Skeletal muscle satellite cell (primary cell): Measurements from ENCODE around the gene DOC2A.
A peak's percentile ranks its signal among the peaks of the same experiment; 100 is the strongest.

ENCODE experiments used
- H3K27me3 ChIP-seq: 2 replicates; pipeline ENCODE4 v1.7.0; 2013; ENCODE audit warnings: low read length; ENCODE audit not compliant: control insufficient read depth, insufficient read depth
- H3K36me3 ChIP-seq: 2 replicates; pipeline ENCODE4 v1.7.0; 2013; ENCODE audit warnings: mild to moderate bottlenecking, control low read depth, low read length; ENCODE audit not compliant: insufficient read depth
- H3K4me1 ChIP-seq: 2 replicates; pipeline ENCODE4 v1.7.0; 2013; ENCODE audit warnings: low read length; ENCODE audit not compliant: control insufficient read depth, insufficient read depth
- H3K4me2 ChIP-seq: 2 replicates; pipeline ENCODE4 v1.7.0; 2013; ENCODE audit warnings: mild to moderate bottlenecking, low read length
- H3K4me3 ChIP-seq: 2 replicates; pipeline ENCODE4 v1.7.0; 2013; ENCODE audit warnings: low read length
- H3K9ac ChIP-seq: 2 replicates; pipeline ENCODE4 v1.7.0; 2013; ENCODE audit warnings: mild to moderate bottlenecking, low read depth, low read length, moderate library complexity
- H3K9me3 ChIP-seq: replicated peaks from 2 replicates; pipeline ENCODE4 v1.7.0; 2013; ENCODE audit warnings: mild to moderate bottlenecking, control low read depth, low read length

DOC2A gene

DNA sequence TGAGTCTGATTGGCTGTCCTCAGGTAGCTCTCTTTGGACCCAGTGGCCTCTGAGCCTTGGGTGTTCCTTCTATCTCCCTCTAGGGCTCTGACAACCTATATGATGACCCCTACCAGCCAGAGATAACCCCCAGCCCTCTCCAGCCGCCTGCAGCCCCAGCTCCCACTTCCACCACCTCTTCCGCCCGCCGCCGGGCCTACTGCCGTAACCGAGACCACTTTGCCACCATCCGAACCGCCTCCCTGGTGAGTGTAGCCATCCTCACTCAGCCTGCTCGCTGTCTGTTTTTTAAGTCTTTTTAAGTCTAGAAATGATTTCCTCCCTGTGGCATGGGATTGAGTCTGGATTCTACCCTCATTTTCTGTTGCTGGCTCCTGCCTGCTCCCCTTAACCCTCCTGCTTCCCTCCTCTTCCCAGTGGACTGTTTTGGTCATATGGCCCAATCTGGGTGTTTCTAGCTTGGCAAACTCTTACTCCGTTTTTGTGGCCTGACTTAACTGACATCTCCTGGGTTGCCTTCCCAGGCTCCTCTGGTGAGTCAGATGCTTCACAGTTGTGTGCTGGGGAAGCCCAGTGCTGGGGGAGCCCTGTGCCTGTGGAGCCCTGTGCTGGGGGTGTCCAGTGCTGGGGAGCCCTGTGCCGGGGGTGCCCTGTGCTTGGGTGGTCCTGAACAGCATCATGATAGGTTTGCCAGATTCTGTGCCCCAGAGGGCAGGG, 27.2 kb downstream of the DOC2A start:
- H3K9ac ChIP-seq = no peak overlapping the region
- H3K4me3 ChIP-seq = no peak overlapping the region
- no peaks in the 10 kb centered on the region for H3K9me3 ChIP-seq
- peaks cover 100% of the 10 kb centered on the region for H3K36me3 ChIP-seq
- no peaks in the 10 kb centered on the region for H3K27me3 ChIP-seq
- no peaks in the 10 kb centered on the region for H3K4me1 ChIP-seq
- H3K4me2 ChIP-seq = no peak overlapping the region

DNA sequence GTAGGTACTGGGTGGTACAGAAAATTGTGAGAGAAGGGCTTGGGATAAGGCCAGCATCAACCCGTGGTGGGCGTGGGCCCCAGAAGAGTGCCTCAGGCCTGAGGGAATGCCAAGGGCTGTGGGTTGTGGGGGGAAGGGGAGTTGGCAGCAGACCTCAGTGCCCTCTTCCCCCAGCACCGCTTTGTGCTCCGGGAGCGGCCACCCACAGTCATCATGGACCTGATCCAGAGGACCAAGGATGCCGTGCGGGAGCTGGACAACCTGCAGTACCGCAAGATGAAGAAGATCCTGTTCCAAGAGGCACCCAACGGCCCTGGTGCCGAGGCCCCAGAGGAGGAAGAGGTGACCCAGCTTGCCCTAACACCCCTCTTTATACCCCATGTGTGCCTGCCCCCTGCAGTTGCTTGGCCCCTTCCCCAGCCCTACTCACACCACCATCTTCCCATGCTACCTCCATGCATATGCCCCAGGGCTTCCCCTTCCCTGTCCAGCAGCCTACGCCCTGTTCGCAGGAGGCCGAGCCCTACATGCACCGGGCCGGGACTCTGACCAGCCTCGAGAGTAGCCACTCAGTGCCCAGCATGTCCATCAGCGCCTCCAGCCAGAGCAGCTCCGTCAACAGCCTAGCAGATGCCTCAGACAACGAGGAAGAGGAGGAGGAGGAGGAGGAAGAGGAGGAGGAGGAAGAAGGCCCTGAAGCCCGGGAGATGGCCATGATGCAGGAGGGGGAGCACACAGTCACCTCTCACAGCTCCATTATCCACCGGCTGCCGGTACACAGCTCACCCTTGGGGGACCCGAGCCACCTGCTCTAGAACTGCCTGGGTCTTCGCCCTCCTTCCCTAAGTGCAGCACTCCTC, 28.0 kb downstream of the DOC2A start:
- Histone ChIP-seq H3K36me3 (peaks cover 100% of the 10 kb centered on the region), H3K4me2 (no peak overlapping the region), H3K9ac (no peak overlapping the region), H3K4me3 (no peak overlapping the region), H3K27me3 (no peaks in the 10 kb centered on the region), H3K9me3 (no peaks in the 10 kb centered on the region), H3K4me1 (no peaks in the 10 kb centered on the region)

DNA sequence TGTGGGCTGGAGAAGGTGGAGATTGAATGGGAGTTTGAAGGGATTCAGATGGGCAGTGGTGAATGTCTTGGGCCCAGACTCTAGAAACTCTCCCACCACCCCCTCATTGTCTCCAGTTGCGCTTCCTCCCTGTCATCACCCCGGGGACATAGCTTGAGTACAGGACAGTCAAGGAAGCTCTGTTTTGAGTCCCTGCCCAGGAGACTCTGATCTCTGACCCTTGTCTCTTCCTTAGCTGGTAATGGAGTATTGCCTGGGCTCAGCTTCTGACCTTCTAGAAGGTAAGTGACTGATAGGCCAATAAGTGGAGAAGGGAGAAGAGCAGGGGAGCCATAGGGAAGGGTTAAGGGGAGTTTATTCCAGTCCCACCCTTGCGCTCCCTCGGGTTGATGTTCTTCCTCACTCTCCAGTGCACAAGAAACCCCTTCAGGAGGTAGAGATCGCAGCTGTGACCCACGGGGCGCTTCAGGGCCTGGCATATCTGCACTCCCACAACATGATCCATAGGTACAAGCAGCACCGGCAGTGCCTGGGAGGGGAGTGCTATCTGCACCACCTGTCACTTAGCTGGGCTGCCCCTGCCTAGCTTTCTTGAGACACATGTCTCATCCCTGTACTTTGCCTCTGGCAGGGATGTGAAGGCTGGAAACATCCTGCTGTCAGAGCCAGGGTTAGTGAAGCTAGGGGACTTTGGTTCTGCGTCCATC, 32.1 kb downstream of the DOC2A start:
- Histone ChIP-seq H3K36me3 (peaks cover 63% of the 10 kb centered on the region), H3K9me3 (no peaks in the 10 kb centered on the region), H3K9ac (no peak overlapping the region), H3K4me3 (no peak overlapping the region), H3K4me2 (no peak overlapping the region), H3K27me3 (no peaks in the 10 kb centered on the region), H3K4me1 (peaks cover 27% of the 10 kb centered on the region)

DNA sequence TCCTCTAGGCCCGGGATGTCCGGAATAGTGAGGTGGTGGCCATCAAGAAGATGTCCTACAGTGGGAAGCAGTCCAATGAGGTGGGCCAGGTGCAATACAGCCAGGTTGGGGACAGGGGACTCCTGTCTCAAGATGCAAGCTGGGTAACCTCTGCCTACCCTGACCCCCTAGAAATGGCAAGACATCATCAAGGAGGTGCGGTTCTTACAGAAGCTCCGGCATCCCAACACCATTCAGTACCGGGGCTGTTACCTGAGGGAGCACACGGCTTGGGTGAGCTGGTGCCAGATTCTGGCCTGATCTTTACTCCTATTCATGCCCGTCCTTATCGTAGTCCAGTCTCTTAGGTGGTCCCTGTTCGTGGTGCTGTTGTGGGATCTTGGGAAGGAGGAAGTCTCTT, 32.7 kb downstream of the DOC2A start:
- Histone ChIP-seq H3K9me3 (no peaks in the 10 kb centered on the region), H3K9ac (no peak overlapping the region)

DNA sequence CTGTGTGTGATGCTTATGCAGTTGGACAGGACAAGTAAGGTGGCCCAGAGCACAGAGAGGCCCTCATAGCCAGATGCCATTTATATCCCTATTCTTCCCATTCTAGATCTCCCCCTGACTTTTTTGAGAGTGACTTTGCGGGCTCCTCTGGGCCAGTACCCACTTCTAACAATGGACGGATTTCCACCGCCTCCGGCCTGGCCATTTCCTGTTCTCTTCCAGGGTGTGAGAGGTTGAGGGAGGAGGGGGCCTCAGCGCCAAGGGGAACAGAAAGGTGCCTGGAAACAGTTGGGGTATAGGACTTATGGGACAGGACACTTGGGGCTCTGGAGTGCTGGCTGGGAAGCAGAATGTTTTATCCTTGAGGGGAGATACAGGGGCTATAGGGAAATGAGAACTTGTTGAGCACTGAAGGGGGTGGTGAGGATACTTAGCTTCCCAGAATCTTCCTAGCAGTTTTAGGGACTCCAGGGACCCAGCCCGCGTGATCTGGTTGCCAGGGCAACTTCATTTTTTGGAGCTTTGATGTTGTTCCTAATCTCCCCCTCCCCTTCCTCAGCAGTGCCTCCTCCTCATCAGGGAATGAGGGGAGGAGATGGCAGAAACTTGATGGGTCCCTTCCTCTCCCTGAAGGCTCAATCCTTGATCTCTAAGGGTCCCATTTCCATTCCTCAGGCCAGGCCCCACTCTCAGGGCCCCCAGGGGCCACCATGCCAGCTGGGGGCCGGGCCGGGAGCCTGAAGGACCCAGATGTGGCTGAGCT, 33.6 kb downstream of the DOC2A start:
- peaks cover 58% of the 10 kb centered on the region for H3K36me3 ChIP-seq
- H3K9me3 ChIP-seq = no peaks in the 10 kb centered on the region
- no peak overlapping the region for H3K9ac ChIP-seq
- peak overlapping the region; percentile 89 for H3K4me3 ChIP-seq
- H3K4me2 ChIP-seq = peak overlapping the region; percentile 88
- H3K27me3 ChIP-seq = no peaks in the 10 kb centered on the region
- peaks cover 31% of the 10 kb centered on the region for H3K4me1 ChIP-seq

More for the DNA sequence above, 32.7 kb downstream of the DOC2A start:
- Histone ChIP-seq H3K4me3 (no peak overlapping the region), H3K27me3 (no peaks in the 10 kb centered on the region), H3K4me2 (no peak overlapping the region), H3K4me1 (peaks cover 30% of the 10 kb centered on the region), H3K36me3 (peaks cover 58% of the 10 kb centered on the region)

DNA sequence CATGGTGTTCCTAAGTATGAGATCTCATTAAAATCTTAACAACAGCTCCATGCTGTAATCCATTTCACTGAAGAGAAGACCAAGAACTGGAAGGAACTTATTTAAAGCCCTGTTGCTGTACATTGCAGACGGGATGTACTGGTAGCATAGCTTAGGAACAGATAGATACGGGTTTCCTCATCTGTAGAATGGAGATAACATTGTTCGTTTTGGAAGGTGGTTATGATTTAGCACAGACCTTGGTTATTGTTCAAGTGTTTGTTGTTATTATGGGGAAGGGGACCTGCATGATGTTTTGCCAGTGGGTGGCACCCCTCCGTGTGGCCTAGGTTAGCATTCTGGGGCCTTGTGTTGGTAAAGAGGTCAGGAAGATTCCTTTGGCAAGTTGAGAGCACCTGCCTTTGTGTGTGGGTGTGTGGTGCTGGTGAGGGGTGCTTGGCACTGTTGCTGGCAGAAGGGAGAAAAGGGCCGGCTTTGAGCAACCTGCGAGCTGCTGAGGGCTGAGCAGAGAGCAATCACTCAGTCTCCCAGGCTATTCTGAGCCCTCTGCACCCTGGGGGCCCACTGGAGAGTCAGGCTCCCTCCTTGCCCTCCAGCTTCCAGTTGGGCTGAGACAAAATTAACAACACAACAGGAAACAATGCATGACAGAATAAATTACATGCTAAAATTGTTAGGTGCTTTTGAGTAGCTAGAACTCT, 34.9 kb downstream of the DOC2A start:
- peak overlapping the region; percentile 88 for H3K4me2 ChIP-seq
- no peaks in the 10 kb centered on the region for H3K27me3 ChIP-seq
- no peaks in the 10 kb centered on the region for H3K9me3 ChIP-seq
- peak overlapping the region; percentile 89 for H3K4me3 ChIP-seq
- peaks cover 31% of the 10 kb centered on the region for H3K4me1 ChIP-seq
- peaks cover 49% of the 10 kb centered on the region for H3K36me3 ChIP-seq
- H3K9ac ChIP-seq = peak overlapping the region; percentile 95

DNA sequence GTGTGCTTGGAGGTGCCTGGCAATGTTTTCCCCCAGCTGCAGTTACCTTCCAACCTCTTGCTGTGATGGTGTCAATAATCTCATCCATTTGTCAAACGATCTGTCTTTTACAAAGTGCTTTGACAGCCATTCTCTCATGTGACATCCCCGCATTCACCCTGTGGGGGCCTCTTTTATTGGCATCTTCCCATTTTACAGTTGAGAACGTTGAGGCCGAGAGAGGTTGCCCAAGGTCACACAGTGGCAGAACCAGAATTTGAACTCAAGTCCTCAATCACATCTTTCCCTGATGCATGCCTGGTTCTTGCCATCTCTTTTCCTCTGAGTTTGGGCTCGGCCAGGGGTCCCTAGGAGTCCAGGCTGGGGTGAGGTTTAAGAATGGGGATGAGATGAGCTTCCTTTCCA, 35.7 kb downstream of the DOC2A start:
- peak overlapping the region; percentile 89 for H3K4me3 ChIP-seq
- no peaks in the 10 kb centered on the region for H3K27me3 ChIP-seq

DNA sequence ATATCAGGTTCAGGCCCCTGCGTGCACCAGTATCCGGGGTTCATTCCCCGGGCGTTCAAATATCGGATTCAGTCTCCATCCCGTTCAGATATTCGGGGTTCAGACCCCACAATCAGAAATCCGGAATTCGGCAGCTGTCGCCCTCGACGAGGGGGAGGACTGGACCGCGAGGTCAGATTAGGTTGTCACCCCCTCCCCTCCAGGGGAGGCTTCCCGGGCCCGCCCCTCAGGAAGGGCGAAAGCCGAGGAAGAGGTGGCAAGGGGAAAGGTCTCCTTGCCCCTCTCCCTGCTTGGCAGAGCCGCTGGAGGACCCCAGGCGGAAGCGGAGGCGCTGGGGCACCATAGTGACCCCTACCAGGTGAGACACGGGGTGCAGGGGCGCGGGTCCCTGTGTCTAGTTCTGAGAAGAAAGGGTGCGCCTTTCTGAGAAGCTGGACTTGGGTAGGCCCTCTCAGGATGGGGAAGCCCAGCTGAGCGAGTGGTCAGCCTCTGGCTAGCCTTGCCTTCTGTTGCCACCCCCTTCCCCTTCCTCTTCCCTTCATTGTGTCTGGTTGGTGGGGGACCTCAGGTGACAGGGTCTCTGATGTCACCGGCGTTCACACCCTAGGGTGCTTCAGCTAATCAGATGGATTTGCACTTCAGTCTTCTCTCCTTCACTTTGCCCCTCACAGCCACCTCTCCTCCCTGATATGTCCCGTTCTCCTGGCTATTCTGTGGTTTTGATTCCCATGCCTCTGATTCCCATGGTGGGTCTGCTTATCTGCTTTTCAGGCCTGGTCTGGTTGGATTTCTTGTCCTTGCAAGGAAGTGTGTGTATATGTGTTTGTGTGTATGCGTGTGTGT, 36.3 kb downstream of the DOC2A start:
- Histone ChIP-seq H3K36me3 (peaks cover 37% of the 10 kb centered on the region), H3K9ac (peak overlapping the region; percentile 95), H3K27me3 (no peaks in the 10 kb centered on the region), H3K4me2 (peak overlapping the region; percentile 88), H3K4me1 (peaks cover 31% of the 10 kb centered on the region), H3K9me3 (no peaks in the 10 kb centered on the region), H3K4me3 (peak overlapping the region; percentile 89)

More for the DNA sequence above, 35.7 kb downstream of the DOC2A start:
- H3K9me3 ChIP-seq = no peaks in the 10 kb centered on the region
- peak overlapping the region; percentile 95 for H3K9ac ChIP-seq
- H3K4me1 ChIP-seq = peaks cover 31% of the 10 kb centered on the region
- H3K36me3 ChIP-seq = peaks cover 41% of the 10 kb centered on the region
- peak overlapping the region; percentile 88 for H3K4me2 ChIP-seq

DNA sequence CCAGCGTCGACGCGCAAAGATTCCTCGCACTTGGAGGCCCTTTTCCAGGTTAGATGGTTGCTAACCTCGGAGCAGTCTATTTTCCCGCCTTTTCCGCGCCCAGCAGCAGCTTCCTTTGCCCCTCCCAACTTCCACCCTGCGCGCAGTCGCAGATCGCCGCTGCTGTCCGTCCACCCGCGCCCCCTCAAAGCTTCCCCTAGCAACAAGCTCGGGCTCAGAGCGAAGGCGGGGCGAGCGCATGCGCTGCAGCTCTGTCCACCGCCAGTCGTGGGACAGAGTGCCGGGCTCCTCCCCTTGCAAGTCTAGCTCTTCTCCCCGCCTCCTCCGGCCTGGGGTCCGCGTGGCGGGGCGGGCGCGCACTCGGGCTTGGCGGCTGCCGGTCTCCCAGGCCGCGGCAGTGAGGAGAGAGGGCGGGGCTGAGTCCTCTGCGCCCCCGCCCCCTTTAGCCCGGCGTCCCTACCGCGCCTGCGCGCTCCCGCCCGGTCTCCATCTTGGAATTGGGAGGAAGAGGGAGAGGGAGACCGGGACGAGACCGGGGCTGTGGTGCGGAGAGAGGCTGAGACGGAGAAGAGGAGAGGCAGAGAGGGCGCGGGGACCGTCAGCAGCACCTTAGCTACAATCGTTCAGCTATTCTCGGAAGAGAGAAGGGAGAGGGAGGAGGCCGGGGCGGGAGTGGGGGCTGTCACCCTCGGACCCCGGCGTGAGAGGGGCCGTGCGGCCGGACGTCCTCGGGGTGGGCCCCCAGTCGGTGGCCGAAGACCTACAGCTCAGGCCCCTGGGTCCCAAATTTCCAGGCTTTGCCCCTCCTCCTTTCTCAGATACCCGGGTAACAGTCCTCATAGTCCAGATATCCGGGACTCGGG, 37.2 kb downstream of the DOC2A start, which contains the start of gene TAOK2:
Gene TAOK2, plus strand, starts transcription at position 485 of the 863 bp plus-strand sequence. CDS start 3,905 bp downstream, outside the sequence.
- H3K9me3 ChIP-seq = no peaks in the 10 kb centered on the region
- H3K9ac ChIP-seq = peak within 1 kb of the TSS; percentile 95
- H3K36me3 ChIP-seq = peaks cover 34% of the 10 kb centered on the region
- peak within 1 kb of the TSS; percentile 89 for H3K4me3 ChIP-seq
- peaks cover 31% of the 10 kb centered on the region for H3K4me1 ChIP-seq
- H3K27me3 ChIP-seq = no peaks in the 10 kb centered on the region
- H3K4me2 ChIP-seq = peak within 1 kb of the TSS; percentile 88
